HG03457 (cell line): ENCODE measurements around the gene YES1.
"Not testable (repeated sequence)": the region's sequence is repeated elsewhere in the genome, so short reads cannot be mapped to it uniquely, and the experiment has no call there.

ENCODE experiments used
- ATAC-seq: cut with Tn5 transposase; IDR thresholded peaks from one replicate; pipeline ENCODE4 v1.9.1; 2021; ENCODE audit warnings: moderate number of reproducible peaks; ENCODE audit not compliant: unreplicated experiment

The YES1 gene

DNA sequence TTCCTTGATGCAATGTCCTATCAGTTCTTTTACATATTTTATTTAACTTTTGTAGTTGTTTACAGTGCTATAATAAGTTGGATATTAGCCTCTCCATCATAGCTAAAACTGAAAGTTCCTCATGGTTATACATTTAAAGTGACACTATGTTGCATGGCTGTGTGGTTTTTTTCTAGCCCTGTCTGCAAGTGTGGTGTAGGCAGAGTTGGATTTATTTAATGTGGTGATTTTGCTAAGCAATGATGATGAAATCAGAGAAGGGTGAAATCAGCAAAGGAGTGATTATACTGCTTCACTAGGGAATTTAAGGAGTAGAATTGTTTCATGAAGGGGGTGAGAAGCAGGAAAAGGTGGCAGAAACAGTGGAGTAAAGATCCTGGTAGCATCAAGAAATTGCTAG is 81.3 kb downstream of the YES1 start:
- no peak for ATAC-seq

DNA sequence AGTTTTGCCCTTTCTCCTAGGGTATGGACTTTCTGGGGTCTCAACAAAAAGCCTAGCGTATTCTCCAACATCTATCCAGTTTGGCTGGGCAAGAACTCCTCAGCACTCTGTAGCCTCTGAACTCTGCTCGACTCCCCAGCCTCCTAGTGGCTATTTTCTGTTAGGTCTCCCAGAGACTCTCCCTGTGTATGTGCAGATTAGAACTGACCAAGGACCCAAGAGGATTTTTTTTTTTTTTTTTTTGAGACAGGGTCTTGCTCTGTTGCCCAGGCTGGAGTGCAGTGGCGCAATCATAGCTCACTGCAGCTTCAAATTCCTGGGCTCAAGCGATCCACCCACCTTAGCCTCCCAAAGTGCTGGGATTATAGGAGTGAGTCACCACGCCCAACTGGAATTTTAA is 81.9 kb downstream of the YES1 start:
- not testable (repeated sequence) for ATAC-seq

DNA sequence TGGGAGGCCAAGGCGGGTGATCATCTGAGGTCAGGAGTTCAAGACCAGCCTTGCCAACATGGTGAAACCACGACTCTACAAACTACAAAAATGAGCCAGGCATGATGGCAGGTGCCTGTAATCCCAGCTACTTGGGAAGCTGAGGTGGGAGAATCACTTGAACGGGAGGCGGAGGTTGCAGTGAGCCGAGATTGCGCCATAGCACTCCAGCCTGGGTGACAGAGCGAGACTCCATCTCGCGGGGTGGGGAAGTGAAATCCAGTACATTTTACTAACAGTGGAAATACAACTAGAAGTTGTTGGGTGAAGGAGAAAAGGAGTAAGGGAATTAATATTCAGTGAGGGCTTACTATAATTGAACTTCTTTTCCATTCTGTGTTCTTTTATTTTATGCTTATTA is 86.4 kb downstream of the YES1 start:
- no peak for ATAC-seq

DNA sequence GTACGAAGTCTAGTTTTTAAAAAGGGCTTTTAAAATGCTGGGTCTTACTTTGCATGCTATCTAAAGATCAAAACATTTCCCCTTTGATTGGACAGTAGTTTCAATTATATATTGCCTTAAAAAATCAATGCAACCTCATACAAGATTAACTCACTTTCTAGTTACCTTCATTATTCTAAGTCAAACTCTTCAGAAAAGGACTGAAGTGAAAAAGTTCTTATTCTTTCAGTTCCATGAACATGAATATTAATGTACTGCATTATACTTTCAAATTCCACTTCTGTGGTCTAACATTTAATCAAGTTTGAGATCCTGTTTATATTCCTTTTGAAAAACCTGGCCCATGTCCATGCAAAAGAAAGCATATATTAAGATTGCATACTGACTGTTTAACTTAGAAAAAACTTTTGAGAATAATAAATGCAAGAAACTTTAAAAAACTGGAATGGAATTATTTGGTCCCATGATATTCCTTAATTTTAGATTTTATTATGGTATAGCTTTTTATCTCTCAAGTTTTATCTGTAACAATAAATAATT is 88.4 kb downstream of the YES1 start:
- ATAC-seq, result no peak

DNA sequence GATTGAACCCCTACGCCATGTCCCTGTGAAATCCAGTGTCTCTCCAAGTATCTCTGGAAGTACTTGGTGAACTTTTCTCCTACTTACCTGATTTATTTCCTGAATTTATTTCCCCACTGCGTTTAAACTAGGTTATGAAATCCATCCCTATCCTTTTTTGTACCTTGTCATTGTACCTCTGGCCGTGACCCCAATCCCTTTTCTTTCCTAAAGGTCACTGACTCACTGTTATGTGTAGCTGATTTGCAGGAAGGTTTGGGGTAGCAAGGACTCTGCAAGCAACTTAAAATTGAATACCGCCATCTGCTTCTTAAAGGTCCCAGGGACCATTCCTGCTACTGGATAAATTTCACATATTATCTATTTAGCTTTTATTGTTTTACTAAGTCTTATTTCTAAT is 95.0 kb downstream of the YES1 start:
- ATAC-seq, result no peak

DNA sequence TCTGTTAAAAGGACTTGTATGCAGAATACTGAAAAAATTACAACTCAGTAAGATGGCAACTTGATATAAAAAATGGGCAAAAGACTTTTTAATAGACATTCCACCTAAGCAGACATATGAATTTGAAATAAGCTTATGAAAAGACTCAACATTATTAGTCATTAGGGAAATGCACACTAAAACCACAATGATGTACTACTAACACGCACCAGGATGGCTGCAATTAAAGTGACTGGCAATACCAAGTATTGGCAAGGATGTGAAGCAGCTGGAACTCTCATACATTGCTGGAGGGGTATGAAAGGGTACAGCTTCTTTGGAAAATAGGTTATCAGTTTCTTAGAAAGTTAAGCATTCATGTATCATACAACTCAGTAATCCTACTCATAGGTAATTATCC is 96.4 kb downstream of the YES1 start:
- no peak for ATAC-seq

DNA sequence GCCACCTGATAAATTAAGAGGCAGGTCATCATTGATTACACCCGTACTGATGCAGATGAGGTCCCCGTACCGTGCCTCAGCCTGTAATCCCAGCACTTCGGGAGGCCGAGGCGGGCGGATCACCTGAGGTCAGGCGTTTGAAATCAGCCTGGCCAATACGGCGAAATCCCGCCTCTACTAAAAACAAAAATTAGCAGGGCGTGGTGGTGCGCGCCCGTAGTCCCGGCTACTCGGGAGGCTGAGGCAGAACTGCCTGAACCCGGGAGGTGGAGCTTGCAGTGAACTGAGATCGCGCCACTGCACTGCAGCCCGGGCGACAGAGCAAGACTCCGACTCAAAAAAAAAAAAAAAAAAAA is 98.9 kb downstream of the YES1 start:
- ATAC-seq, result no peak

DNA sequence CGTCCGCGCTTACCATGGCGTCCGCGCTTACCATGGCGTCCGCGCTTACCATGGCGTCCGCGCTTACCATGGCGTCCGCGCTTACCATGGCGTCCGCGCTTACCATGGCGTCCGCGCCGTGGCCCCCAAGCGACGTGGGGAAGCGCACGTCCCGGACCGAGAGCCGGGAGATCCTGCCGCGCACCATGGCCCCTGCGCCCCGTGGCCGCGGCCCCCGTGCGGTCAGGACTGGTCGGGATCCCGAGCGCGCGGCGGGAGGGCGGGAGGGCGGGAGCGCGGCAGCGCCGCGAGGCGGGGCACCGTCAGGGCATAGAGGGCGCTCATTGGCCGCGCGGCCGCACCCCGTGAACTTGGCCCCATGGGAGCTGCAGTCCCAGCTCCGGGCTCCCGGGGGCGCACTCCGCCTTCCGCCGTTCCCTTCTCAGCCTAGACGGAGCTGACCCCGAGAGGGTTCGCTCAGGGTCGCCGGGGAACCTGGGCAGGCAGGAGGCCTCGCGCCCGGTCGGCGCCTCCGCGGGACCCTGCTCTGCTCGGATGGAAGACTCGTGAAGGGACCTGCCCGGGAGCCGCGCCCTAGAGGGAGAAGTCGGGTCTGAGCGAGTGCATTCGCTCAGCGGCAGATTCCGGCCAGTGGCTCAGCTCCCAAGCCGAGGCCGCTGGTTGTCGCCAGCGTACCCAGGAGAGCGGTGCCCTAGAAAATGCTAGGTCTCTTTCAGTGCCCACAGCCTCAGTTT is 99.5 kb downstream of the YES1 start, which contains the start of gene ENOSF1:
Gene ENOSF1, minus strand, starts transcription at position 230 of the 734 bp plus-strand sequence. Its CDS starts 43 bp downstream, at position 187.
- peak; percentile 84 for ATAC-seq

DNA sequence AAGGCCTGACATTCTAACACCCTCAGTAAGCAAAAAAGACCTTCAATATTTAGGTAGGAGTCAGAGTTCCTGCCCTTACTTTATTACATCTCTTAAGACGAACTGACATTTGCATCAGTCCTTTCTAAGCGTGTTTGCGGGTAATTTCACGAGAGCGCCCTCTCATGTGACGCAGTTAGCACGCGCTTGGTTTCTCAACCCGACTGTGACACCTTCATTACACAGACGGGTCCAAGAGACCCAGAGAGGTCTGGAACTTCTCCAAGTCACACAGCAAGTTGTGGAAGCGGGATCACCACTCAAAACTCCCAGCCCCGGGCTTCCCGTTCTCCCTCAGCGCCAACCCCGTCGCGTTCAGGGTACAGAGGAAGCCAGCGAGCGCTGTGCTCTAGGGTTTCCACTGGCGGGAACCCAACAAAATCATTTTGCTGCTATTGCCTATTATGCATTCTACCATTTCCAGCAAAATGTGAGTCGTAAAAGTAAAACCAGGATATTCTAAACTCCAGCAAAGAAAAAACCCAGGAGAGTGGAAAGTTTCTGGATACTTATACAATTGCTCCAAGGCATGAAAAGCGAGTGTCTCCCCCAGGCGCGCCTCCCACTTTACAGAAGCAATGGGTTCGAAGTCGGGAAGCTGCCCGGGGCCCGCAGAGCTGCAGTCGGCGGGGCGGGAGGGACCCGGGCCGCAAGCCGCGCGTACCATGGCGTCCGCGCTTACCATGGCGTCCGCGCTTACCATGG is 100.2 kb downstream of the YES1 start:
- ATAC-seq, result peak; percentile 53

DNA sequence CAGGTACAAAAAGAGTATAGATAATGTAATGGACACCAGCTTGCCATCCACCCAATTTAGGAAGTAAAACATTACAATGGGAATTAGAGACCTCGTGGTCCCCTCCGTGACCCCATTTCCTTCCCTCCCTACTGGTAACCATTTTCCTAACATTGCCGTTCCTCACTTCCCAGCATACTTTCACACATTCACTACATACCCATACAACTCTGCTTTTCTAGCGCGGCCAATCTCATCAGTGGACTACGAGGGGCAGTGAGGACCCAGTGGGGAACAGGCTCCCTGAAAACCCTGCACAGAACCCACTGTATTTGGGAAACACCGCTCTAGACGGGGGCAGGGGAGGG is 100.8 kb downstream of the YES1 start:
- ATAC-seq, result no peak

DNA sequence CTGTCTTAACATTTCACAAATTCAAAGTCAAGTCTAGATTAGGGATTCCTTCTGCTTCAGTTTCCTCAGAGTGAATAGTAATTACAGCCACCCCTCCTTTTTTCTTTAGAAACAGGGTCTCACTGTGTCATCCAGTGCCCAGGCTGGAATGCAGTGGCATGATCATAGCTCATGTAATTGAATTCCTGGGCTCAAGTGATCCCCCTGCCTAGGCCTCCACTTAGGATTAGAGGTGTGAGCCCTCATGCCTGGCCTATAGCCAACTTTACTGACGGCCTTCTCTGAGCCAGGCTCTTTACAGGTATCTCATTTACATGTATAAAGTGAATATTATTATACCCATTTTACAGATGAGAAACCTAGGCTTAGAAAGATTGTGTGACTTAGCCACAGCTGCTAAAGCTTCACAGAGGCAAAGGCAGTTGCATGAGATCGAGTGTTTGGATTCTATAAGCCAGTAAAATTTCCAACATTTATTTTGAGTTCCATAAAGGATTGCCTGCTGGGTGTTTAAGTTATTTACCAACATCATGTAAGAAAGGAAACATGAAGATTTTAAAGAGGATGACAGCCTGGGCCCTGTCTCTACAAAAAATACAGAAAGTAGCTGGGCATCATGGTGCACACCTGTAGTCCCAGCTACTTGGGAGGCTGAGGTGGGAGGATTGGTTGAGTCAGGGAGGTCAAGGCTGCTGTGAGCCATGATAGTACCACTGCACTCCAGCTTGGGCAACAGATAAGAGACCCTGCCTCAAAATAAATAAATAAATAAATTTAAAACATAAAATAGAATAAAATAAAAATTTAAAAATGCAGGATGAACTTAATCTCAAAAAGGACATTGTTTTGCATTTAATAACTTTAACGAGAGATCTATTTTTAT is 101.4 kb downstream of the YES1 start:
- no peak for ATAC-seq

DNA sequence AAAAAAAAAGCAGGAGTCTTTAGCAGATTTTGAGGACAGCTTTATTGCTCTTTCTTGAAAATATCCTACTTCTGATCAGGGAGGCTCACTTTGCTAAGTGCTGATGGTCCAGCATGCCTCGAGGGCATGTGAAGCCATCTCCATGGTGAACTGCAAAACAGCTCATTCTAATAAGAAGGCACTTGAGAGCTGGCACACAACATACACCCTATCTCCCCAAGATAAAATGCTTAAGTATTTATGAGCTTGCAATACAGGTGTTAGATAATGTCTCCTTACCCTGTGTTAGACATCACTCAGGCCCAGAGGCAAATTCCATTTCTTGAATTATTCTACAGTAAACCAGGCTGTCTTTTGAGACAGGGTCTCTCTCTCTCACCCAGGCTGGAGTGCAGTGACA is 102.3 kb downstream of the YES1 start:
- no peak for ATAC-seq

DNA sequence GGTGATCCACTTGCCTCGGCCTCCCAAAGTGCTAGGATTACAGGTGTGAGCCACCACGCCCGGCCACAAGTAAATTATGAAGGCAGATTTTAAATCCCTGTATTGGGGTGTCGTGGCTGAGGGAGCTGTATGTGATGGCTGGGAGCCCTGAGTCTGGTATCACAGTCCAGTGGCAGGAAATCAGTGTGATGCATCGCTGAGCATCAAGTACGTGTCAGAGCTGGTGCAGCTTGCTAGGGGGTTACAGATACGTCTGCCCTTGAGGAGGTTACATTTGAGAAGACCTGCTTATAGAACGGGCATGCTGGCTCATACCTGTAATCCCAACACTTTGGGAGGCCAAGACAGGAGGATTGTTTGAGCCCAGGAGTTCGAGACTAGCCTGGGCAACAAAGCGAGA is 103.9 kb downstream of the YES1 start:
- no peak for ATAC-seq

DNA sequence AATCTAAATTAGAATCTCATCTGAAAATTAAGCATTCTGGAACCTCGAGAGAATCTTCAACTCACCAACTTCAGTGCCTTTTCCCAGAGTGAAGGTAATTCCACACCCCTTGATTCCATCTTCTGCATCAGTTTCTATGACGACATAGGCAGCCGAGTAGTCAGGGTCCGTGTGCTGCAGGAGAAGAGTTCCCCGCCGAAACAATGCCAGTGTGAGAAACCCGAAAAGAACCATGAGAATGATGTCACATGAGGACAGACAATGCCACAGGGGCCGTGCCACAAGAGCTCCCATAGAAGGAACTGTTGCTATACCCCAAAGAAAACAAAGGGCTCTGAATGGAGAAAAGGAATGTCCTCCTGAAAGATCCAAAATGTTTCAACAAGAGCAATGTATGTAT is 105.6 kb downstream of the YES1 start:
- ATAC-seq, result no peak

DNA sequence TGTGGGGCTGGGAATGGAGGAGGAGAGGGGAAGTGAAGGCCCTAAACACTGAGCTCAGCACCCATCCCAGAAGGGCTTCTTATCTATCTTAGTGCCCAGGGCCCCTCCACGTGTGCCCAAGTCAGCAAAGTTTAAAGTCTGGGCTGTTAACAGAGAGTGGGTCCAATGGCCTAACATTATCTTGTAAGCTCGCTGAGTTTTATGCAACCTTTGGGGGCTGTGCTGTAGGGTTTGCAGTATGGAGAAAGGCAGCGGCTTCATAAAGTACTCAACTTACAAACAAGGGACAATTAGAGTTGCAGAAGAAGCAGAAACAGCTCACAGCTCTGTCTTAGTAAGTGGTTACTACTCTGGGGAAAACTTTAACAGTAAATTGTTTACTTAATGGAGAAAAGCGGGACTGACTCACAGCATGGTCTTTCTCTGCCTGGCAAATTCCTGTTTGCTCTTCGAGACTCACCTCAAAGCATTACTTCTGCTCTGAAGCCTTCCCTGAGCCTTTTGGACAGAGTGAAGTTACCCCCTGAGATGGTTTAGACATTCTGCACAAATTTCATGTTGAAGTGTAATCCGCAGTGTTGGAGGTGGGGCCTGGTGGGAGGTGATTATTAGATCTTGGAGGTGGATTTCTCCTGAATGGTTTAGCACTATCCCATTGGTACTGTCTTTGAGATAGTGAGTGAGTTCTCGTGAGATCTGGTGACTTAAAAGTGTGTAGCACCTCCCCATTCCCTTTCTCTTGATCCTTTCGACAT is 108.7 kb downstream of the YES1 start:
- ATAC-seq, result no peak

DNA sequence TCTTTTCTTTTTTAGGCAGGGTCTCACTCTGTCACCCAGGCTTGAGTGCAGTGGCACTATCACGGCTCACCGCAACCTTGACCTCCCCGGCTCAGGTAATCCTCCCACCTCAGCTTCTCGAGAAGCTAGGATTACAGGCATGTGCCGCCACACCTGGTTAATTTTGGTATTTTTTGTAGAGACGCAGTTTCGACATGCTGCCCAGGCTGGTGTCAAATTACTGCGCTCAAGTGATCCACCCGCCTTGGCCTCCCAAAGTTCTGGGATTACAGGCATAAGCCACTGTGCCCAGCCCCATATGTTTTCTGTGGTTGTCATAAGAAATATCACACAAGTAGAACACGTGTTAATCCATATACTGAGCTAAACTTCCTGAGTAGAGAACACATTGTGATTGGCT is 114.2 kb downstream of the YES1 start:
- no peak for ATAC-seq

DNA sequence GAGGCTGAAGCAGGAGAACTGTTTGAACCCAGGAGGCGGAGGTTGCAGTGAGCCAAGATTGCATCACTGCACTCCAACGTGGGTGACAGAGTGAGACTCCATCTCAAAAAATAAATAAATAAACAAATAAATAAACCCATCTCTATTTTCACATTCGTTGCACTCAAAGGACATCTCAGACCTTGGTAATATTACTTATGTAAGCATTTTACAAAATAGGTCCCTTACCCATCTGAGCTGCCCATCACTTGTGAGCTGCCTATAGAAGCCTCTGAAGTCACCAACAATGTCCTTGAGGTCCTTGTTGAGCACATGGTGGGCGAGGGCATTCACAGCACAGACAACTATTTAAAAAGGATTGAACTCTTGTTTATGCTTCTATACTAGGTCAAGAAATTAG is 115.0 kb downstream of the YES1 start:
- ATAC-seq, result no peak

DNA sequence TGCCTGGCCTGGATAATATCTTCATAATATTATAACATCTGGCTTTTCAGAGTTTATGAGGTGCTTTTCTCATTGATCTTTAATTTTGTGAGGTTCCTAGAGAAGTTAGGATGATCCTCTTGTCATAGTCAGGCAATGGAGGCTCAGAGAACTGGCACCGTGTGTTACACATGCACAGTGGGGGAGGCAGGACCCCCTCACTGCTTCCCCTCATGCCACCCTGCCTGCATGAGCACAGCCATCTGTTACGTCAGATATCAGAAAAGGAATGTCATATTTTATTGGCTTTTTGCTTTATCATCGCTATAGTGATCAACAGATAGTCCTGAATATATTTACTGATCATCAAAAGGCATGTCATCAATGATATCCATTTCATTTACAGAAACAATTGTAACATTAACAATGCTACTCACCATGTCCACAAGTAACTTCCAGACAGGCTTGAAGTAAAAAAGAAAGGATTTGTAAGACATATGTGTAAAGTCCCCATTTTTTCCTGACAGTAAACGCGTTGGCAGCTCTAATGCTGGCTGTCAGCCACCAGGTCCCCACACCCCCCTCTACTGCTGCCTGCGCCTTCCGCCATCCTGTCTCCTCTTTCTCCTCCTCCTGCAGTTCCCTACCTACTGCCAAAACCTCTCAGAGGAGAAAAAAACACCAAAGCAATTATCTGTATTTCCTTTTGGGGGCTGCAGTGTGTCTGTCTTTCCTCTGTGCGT is 118.4 kb downstream of the YES1 start:
- no peak for ATAC-seq

DNA sequence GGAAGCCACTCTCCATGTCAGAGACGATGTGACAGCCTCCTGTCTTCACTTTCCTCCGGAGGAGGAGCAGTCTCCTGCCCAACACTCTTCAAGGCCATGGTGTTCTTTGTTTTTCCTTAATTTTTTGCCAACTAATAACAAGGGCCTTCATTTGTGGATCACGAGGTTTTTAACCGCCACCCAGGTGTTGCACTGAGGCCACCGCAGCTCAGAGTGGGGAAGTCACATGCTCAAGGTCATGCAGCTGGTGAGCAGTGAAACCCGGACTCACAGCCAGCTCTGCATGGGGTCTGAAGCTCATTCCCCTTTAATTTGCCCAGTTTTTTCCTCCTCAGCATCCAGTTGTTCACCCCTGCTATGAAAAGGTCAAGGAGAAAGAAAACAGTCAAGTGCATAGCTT is 119.2 kb downstream of the YES1 start:
- no peak for ATAC-seq

DNA sequence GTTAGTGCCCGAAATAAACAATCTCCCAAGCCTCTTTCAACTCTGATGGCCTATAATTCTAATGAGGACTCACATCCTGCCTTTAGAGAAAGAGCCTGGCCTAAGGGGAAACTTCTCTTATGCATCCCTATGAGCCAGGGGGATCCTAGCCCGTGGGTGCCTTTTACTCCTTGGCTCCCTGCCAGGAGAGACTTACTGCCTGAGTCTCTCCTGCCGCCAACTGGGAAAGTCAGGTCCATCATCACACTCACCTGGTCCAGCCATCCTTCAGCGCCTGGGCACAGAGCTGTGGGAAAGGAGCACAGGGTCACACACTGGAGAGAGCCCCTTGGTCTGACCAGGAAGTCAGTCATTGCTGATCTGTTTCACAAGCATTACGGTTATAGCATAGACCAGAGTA is 123.7 kb downstream of the YES1 start:
- ATAC-seq, result no peak
